Lung (tissue), 12 donors: ENCODE results near the gene TBX5. TPM values are rescaled to one million over a fixed set of nuclear protein-coding genes. Genes with fewer than 3 reads are reported as not detected.

Experiments
- ATAC-seq: fragments of 200-7000 bp; cut with Tn5 transposase; one replicate; pipeline ENCODE4 v1.9.1; 2020; ENCODE audit warnings: moderate number of reproducible peaks; ENCODE audit not compliant: insufficient read depth, low FRiP score
- DNase-seq, 3 donors: peaks; one replicate each; pipeline ENCODE4 v3.0.0-alpha.2; 2013 to 2017
- H3K27ac ChIP-seq, 2 donors: one replicate each; pipeline ENCODE4 v1.5.1; 2013; ENCODE audit warnings: mild to moderate bottlenecking in 2 of 2, moderate library complexity in 2 of 2, control low read depth in 1 of 2, inconsistent platforms in 1 of 2, low read depth in 1 of 2, low read length in 1 of 2
- H3K27me3 ChIP-seq, 3 donors: one replicate each; pipeline ENCODE4 v1.5.1; 2013; ENCODE audit warnings: low read length in 2 of 3; ENCODE audit not compliant: control insufficient read depth in 3 of 3, insufficient read depth in 3 of 3
- H3K36me3 ChIP-seq, 4 donors: one replicate each; pipeline ENCODE4 v1.5.1; 2013; ENCODE audit warnings: low read length in 4 of 4, mild to moderate bottlenecking in 1 of 4, moderate library complexity in 1 of 4; ENCODE audit not compliant: control insufficient read depth in 4 of 4, insufficient read depth in 4 of 4
- H3K4me1 ChIP-seq, 5 donors: one replicate each; pipeline ENCODE4 v1.5.1; 2013; ENCODE audit warnings: low read length in 5 of 5, mild to moderate bottlenecking in 2 of 5, moderate library complexity in 1 of 5; ENCODE audit not compliant: control insufficient read depth in 5 of 5, insufficient read depth in 5 of 5
- H3K4me3 ChIP-seq: one replicate; pipeline ENCODE4 v1.5.1; 2013; ENCODE audit warnings: mild to moderate bottlenecking, control low read depth, moderate library complexity
- H3K9ac ChIP-seq, 2 donors: one replicate each; pipeline ENCODE4 v1.5.1; 2013; ENCODE audit warnings: low read length in 2 of 2, control low read depth in 1 of 2; ENCODE audit not compliant: insufficient read depth in 1 of 2
- H3K9me3 ChIP-seq, 4 donors: one replicate each; pipeline ENCODE4 v1.5.1; 2013; ENCODE audit warnings: low read length in 3 of 4, mild to moderate bottlenecking in 1 of 4, moderate library complexity in 1 of 4; ENCODE audit not compliant: control insufficient read depth in 4 of 4, insufficient read depth in 3 of 4
- WGBS, 2 donors: extraction: QIAGEN DNeasy Blood & Tissue Kit; methylation state at CpG; one replicate each; pipeline ENCODE4 v1.1.7; 2013; 5-methylcytosine and 5-hydroxymethylcytosine counted together
- polyA plus RNA-seq, 2 donors: library from polyadenylated mRNA; stranded (reverse); fragments of 200-250 nt; gene quantifications; one replicate each; pipeline ENCODE4 v1.2.1, GENCODE V29; 2013
- total RNA-seq, 2 donors: library from RNA; depleted of rRNA in 1 of 2; stranded (reverse); fragments of >200 nt in 1 of 2; gene quantifications; one replicate each; pipeline ENCODE4 v1.2.1, GENCODE V29; 2014 to 2021
- TF ChIP-seq, protein P1 (sequence below): IDR thresholded peaks from 2 replicates; pipeline ENCODE4 v1.5.1; 2012; ENCODE audit warnings: mild to moderate bottlenecking; ENCODE audit errors: control extremely low read depth, extremely low read depth
- donor health status: control.
- donor health status: control.
- donor health status: Bipolar disorder and iron deficiency.
- donor health status: healthy.
- donor health status: DM: yes; HTN: yes; CAD: no.

Gene TBX5
- total and polyA plus RNA-seq, 4 donors: 5.6 to 39.7 (median 13.9) TPM

DNA sequence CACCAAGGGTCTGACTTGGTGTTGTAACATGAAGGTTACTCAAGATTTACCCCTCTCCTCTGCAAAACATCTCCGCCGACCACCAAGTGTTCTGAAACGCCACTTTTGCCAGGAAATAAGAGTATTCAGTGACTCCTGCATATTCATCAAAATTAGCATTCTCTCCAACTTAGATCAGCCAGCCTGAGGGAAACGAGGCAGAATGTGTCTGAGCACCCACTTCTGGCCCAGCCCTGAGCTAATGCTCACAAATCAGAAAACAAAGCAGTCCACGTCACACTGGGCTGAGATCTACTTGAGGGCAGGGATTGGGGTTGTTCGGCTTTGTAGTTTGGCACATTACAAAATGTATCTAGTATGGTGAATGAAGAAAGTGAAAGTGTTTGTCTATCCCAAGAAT, 64.3 kb downstream of the TBX5 start:
- H3K9ac ChIP-seq: no peak overlapping the region
- no peaks in the 10 kb centered on the region for H3K36me3 ChIP-seq
- no peak overlapping the region for H3K4me3 ChIP-seq
- peaks cover 0 to 5% (median 3%) of the 10 kb centered on the region in 4 donors for H3K9me3 ChIP-seq
- no peak overlapping the region for H3K27ac ChIP-seq
- no peaks in the 10 kb centered on the region for H3K27me3 ChIP-seq
- 78 to 79% methylated on average over 6 of the region's 6 CpGs for WGBS, 2 donors
- TF ChIP-seq, protein P1, sequence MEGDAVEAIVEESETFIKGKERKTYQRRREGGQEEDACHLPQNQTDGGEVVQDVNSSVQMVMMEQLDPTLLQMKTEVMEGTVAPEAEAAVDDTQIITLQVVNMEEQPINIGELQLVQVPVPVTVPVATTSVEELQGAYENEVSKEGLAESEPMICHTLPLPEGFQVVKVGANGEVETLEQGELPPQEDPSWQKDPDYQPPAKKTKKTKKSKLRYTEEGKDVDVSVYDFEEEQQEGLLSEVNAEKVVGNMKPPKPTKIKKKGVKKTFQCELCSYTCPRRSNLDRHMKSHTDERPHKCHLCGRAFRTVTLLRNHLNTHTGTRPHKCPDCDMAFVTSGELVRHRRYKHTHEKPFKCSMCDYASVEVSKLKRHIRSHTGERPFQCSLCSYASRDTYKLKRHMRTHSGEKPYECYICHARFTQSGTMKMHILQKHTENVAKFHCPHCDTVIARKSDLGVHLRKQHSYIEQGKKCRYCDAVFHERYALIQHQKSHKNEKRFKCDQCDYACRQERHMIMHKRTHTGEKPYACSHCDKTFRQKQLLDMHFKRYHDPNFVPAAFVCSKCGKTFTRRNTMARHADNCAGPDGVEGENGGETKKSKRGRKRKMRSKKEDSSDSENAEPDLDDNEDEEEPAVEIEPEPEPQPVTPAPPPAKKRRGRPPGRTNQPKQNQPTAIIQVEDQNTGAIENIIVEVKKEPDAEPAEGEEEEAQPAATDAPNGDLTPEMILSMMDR: no peak
- no peak for DNase-seq
- ATAC-seq: no peak
- H3K4me1 ChIP-seq: peaks cover 0 to 33% (median 10%) of the 10 kb centered on the region in 5 donors

DNA sequence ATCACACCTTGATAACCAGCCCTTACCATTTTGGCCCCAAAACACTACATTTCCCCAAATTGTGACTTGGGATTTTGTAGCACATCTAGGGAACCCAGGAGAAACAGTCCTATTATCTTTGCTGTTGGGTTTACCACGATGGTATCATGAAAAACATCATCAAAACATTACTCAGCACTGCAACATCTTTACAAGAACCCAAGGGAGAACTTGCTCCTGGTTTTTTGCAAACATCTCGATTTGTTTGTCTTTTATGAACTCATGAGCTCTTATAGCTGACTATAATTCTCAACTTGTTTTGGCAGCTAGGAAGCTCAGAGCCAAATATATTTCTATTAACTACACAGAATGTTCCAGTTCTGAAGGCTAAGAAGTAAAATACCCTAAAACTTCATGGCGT, 65.7 kb downstream of the TBX5 start:
- DNase-seq (no peak), ATAC-seq (no peak)
- TF ChIP-seq, protein P1: no peak
- peaks cover 0 to 5% (median 3%) of the 10 kb centered on the region in 4 donors for H3K9me3 ChIP-seq
- no peak overlapping the region for H3K4me3 ChIP-seq
- H3K36me3 ChIP-seq: no peaks in the 10 kb centered on the region
- WGBS, 2 donors: 69 to 71% methylated on average over 3 of the region's 3 CpGs
- H3K27me3 ChIP-seq: no peaks in the 10 kb centered on the region
- no peak overlapping the region for H3K27ac ChIP-seq
- H3K9ac ChIP-seq: no peak overlapping the region
- peaks cover 0 to 35% (median 16%) of the 10 kb centered on the region in 5 donors for H3K4me1 ChIP-seq

DNA sequence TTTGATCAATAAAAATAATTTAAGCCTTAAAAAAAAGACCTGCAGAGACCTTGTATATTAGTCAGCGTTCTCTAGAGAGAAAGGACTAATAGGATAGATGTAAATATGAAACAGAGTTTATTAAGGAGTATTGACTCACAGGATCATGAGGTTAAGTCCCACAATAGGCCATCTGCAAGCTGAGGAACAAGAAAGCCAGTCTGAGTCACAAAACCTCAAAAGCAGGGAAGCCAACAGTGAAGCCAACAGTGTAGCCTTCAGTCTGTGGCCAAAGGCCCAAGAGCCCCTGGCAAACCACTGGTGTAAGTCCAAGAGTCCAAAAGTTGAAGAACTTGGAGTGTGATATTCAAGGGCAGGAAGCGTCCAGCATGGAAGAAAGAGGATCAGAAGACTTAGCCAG, 66.3 kb downstream of the TBX5 start:
- DNase-seq (no peak), ATAC-seq (no peak)
- H3K36me3 ChIP-seq: no peaks in the 10 kb centered on the region
- no peaks in the 10 kb centered on the region for H3K27me3 ChIP-seq
- peaks cover 0 to 5% (median 3%) of the 10 kb centered on the region in 4 donors for H3K9me3 ChIP-seq
- 71 to 79% methylated on average over 2 of the region's 2 CpGs for WGBS, 2 donors
- H3K9ac ChIP-seq: no peak overlapping the region
- H3K4me1 ChIP-seq: peaks cover 0 to 30% (median 15%) of the 10 kb centered on the region in 5 donors
- TF ChIP-seq, protein P1: no peak
- H3K27ac ChIP-seq: no peak overlapping the region
- H3K4me3 ChIP-seq: no peak overlapping the region

DNA sequence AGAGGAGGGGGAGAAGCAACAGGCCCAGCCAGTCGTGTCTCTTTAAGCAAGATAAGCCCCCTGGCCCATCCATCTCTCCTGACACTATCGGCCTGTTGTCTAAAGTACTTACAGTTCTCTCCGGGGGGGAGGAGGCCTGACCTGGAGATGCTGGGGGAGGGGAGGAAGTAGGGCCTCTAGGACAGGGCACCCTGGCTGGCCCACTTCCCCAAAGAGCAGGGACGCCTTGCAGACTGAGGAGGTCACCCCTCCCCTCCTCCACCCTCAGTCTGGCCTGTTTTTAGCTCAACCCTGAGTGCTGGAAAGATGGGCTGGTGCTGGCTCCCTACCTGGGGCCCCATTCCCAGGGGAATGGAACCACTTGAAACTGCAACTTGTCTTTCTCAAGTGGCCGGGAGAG, 70.3 kb downstream of the TBX5 start:
- TF ChIP-seq, protein P1: no peak
- no peak overlapping the region for H3K9ac ChIP-seq
- no peaks in the 10 kb centered on the region for H3K36me3 ChIP-seq
- 20 to 36% methylated on average over 5 of the region's 5 CpGs for whole genome bisulfite sequencing, 2 donors
- no peak overlapping the region for H3K4me3 ChIP-seq
- H3K27ac ChIP-seq: no peak overlapping the region
- peaks cover 0 to 4% (median 2%) of the 10 kb centered on the region in 4 donors for H3K9me3 ChIP-seq
- peaks cover 0 to 8% (median 0%) of the 10 kb centered on the region in 5 donors for H3K4me1 ChIP-seq
- no peaks in the 10 kb centered on the region for H3K27me3 ChIP-seq
- DNase-seq: no peak
- ATAC-seq: no peak
